ENCODE data around the gene DUSP22. TPM values are rescaled to one million over a fixed set of nuclear protein-coding genes. Genes with fewer than 3 reads are reported as not detected.

The DUSP22 gene
- total and polyA plus RNA-seq, 2 of the 8 experiments (the other 6 are each of a cell fraction or from before 2014, with no cell fraction given) = 15.5 to 32.4 TPM

DNA sequence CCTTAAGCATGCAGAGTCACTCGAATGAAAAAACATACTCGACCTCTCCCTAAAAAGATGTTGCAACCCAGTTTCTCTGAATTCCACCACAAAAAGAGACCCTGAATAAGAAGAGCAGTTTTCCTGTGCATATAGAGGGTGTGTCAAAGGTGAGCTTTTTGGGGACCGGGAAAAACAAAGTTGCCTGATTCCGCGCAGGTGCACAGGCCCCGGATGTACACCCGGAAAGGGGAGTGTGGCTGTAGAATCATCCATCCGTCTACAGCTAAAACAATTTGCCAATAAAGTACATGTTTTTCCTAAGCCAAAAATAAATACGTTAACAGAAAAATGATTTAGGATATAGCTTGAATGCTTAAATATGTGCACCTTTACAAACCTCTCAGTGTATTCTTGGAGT, 58.1 kb downstream of the DUSP22 start (continued):
- TF ChIP-seq SIX5 (IDR thresholded peaks at IDR 0.05; ENCODE audit: low read depth, low read length) = no peak
- TF ChIP-seq YY1 (IDR thresholded peaks at IDR 0.05; ENCODE audit: low read depth, low read length) = no peak
- TF ChIP-seq HDAC6 (IDR thresholded peaks at IDR 0.05; ENCODE audit: low read depth, low read length) = no peak
- no peak for TF ChIP-seq NRF1 (IDR thresholded peaks at IDR 0.05; ENCODE audit: low read depth, low read length)
- no peak for TF ChIP-seq SIN3A (conservative IDR thresholded peaks at IDR 0.05 in 1 of 2, IDR thresholded peaks at IDR 0.05 in 1 of 2; ENCODE audit: low read depth in 1 of 2, low read length in 2 of 2)
